Activated T-cell treated with anti-CD3 and anti-CD28 coated beads, Interleukin-2, amount 50 U/mL, for 48 hours (primary cell): Measurements from ENCODE around the gene PTCH2.

ENCODE experiments used
- DNase-seq, 2 experiments: peaks; one replicate each; pipeline ENCODE4 v3.0.0-alpha.2; 2020

PTCH2 gene

DNA sequence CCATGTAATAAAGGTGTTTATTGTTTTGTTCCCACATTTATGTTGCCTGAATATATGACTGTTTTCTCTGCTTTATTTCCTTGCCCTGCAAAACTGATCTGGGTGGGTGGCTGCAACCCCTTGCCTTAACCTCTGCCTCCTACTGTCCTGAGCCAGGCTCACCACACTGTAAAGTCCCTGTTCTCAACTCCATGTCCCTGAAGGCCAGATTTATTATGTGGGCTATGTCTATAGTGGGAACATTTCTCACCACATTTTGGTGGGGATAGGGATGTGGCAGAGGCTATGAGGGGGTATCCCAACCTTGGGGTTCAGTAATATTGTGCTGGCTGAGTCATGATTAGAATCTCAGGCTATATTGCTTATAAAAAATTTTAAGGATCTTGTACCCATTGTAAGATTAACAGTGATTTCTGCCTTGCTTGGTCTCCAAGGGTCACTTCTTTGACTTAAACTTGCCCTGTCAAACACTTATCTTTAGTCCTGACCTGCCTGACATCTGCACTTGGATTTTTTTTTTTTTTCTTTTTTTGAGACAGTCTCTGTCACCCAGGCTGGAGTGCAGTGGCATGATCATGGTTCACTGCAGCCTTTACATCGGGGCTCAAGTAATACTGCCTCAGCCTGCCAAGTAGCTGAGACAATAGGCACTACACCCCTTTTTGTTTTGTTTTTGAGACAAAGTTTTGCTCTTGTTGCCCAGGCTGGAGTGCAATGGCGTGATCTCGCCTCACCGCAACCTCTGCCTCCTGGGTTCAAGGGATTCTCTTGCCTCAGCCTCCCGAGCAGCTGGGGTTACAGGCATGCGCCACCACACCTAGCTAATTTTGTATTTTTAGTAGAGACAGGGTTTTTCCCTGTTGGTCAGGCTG lies 64.1 kb downstream of the PTCH2 start:
- no peak for DNase-seq

GRCh38 chr1:44777969-44778635 lies 65.0 kb downstream of the PTCH2 start:
- no peak for DNase-seq

DNA sequence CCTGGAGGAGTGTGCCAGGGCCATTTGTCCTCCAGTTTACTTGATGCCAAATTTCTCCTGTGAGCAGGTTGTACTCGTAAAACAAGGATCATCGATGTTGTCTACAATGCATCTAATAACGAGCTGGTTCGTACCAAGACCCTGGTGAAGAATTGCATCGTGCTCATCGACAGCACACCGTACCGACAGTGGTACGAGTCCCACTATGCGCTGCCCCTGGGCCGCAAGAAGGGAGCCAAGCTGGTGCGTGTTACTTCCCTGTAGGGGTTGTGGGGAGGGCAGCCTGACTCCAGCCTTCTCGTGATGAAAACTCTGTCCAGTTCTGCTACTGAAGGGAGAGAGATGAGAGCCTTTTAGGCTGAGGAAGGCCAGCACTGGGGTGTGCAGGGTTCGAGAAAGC lies 65.5 kb downstream of the PTCH2 start:
- no peak for DNase-seq

DNA sequence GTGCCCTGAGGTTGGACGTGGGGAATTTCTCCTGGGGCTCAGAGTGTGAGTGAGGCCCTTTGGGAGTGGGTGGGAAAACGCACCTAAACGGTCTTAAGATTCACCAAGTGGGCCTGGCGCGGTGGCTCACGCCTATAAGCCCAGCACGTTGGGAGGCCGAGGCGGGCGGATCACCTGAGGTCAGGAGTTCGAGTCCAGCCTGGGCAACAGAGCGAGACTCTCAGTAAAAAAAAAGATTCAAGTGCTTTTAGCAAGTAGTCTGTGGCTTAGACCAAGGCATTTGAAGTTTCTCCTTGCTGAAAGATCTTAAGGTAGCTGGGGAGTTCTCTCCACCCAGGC lies 66.4 kb downstream of the PTCH2 start:
- DNase-seq, result peak in 1 of 2 experiments; percentile 46

GRCh38 chr1:44775930-44776729 lies 66.9 kb downstream of the PTCH2 start:
- peak; percentile 49 to 58 for DNase-seq

- DNase-seq, result peak; percentile 92 to 93
Measured at GRCh38 chr1:44775078-44775929, 67.7 kb downstream of the PTCH2 start, which contains the start of gene RPS8. TSS of gene RPS8 (plus strand) at chr1:44775540. CDS start at chr1:44775597, 57 bp downstream.
